Colonic mucosa (tissue), 4 donors: ENCODE data around the gene PLSCR1. TPM values are rescaled to one million over a fixed set of nuclear protein-coding genes. Genes with fewer than 3 reads are reported as not detected.

Source experiments
- DNase-seq: peaks from one replicate; pipeline ENCODE4 v3.0.0-alpha.2; 2020
- H3K27ac ChIP-seq: fragments of 200-600 bp; one replicate; pipeline ENCODE4 v1.8.0; 2021
- H3K27me3 ChIP-seq: fragments of 200-600 bp; one replicate; pipeline ENCODE4 v1.8.0; 2021
- H3K36me3 ChIP-seq: fragments of 200-600 bp; one replicate; pipeline ENCODE4 v1.8.0; 2021
- H3K4me1 ChIP-seq: fragments of 200-600 bp; one replicate; pipeline ENCODE4 v1.8.0; 2021; ENCODE audit warnings: mild to moderate bottlenecking
- H3K4me3 ChIP-seq: fragments of 200-600 bp; one replicate; pipeline ENCODE4 v1.8.0; 2021
- H3K9ac ChIP-seq, 2 donors: one replicate each; pipeline ENCODE4 v1.7.0; 2013; ENCODE audit warnings: control low read depth in 2 of 2, low read depth in 2 of 2, low read length in 2 of 2
- H3K9me3 ChIP-seq: fragments of 200-600 bp; one replicate; pipeline ENCODE4 v1.8.0; 2021
- CTCF ChIP-seq: fragments of 200-600 bp; IDR thresholded peaks from one replicate; pipeline ENCODE4 v1.8.0; 2022; ENCODE audit warnings: antibody characterized with exemption, mild to moderate bottlenecking
- intact Hi-C: fragments of 100-400 bp; cut with DNase I; formaldehyde crosslinking; loops from one replicate; pipeline ENCODE4 v1.14.1; 2022
- total RNA-seq, 2 donors: library from RNA; stranded (reverse); fragmentation: NEBNext Ultra II Directional in 1 of 2; extraction: Animal tissue kit (Norgen Biotek cat#: 25700) in 1 of 2; gene quantifications; one replicate each; pipeline ENCODE4 v1.2.1, GENCODE V29; 2021
- donor health status: healthy.
- donor health status: DM: no; HTN: no; CAD: no.
- donor health status: DM: no; HTN: no; CAD: no.

Gene PLSCR1
- total RNA-seq, 2 donors from 2014 or later: 99.0 to 180 TPM

- Histone ChIP-seq H3K27me3 (no peaks in the 10 kb centered on the region), H3K36me3 (no peaks in the 10 kb centered on the region), H3K9ac (no peak overlapping the region), H3K27ac (peak overlapping the region; percentile 70), H3K4me3 (no peak overlapping the region), H3K9me3 (no peaks in the 10 kb centered on the region), H3K4me1 (peaks cover 5% of the 10 kb centered on the region)
- no peak for TF ChIP-seq CTCF
- intact Hi-C loops: no loop called here
- peak; percentile 53 for DNase-seq
Observed at GRCh38 chr3:146517684-146518435, 26.5 kb downstream of the PLSCR1 start.

GRCh38 chr3:146513386-146514051, 30.9 kb downstream of the PLSCR1 start:
- Histone ChIP-seq H3K4me3 (no peak overlapping the region), H3K27ac (peak overlapping the region; percentile 4), H3K9ac (no peak overlapping the region), H3K9me3 (no peaks in the 10 kb centered on the region), H3K27me3 (no peaks in the 10 kb centered on the region), H3K36me3 (no peaks in the 10 kb centered on the region), H3K4me1 (peaks cover 5% of the 10 kb centered on the region)
- no peak for TF ChIP-seq CTCF
- no peak for DNase-seq
- intact Hi-C loops: no loop called here

- Histone ChIP-seq H3K9me3 (no peaks in the 10 kb centered on the region), H3K36me3 (no peaks in the 10 kb centered on the region), H3K4me3 (no peak overlapping the region), H3K27me3 (no peaks in the 10 kb centered on the region), H3K4me1 (peaks cover 3% of the 10 kb centered on the region), H3K27ac (peak overlapping the region; percentile 75), H3K9ac (peak overlapping the region in 1 of 2 donors; percentile 4)
- intact Hi-C loops: no loop called here
- DNase-seq: no peak
- TF ChIP-seq CTCF: no peak
Observed at GRCh38 chr3:146511402-146512134, 32.8 kb downstream of the PLSCR1 start.

GRCh38 chr3:146507331-146508120, 36.9 kb downstream of the PLSCR1 start:
- Histone ChIP-seq H3K27me3 (no peaks in the 10 kb centered on the region), H3K36me3 (no peaks in the 10 kb centered on the region), H3K9ac (peak overlapping the region in 1 of 2 donors; percentile 3), H3K27ac (peak overlapping the region; percentile 72), H3K4me1 (peaks cover 7% of the 10 kb centered on the region), H3K9me3 (no peaks in the 10 kb centered on the region), H3K4me3 (no peak overlapping the region)
- no peak for DNase-seq
- no peak for TF ChIP-seq CTCF
- intact Hi-C loops: no loop called here

- no peaks in the 10 kb centered on the region for H3K36me3 ChIP-seq
- H3K9ac ChIP-seq: no peak overlapping the region
- no peak for TF ChIP-seq CTCF
- no peak for DNase-seq
- H3K27me3 ChIP-seq: no peaks in the 10 kb centered on the region
- intact Hi-C loops: no loop called here
- peak overlapping the region; percentile 72 for H3K27ac ChIP-seq
- no peaks in the 10 kb centered on the region for H3K9me3 ChIP-seq
- peaks cover 6% of the 10 kb centered on the region for H3K4me1 ChIP-seq
- H3K4me3 ChIP-seq: no peak overlapping the region
Observed at GRCh38 chr3:146505516-146505915, 38.9 kb downstream of the PLSCR1 start.
